ENCODE results near the gene GSG1L.

DNA sequence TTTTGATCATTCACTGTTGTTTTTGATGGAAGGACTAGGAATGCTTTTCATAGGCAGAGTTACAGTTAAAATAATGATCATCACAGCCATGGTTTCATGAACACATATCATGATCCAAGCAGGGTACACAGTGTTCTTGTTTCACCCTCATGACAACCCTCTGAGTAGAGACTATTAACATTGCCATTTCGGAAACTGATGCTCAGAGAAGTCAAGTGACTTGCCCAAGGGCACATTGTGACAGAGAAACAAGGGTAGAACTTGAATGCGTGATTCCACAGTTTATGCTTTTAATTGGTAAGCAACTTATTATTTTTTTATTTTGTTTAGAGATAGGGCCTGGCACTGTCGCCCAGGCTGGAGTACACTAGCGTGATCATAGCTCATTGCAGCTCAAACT is 311.3 kb downstream of the GSG1L start:
- no peak for TF ChIP-seq CTCF (IDR thresholded peaks at IDR 0.05; ENCODE audit: low read depth, low read length, missing input control)
- no peak for TF ChIP-seq SP1 (IDR thresholded peaks at IDR 0.05)
- TF ChIP-seq, protein P1, sequence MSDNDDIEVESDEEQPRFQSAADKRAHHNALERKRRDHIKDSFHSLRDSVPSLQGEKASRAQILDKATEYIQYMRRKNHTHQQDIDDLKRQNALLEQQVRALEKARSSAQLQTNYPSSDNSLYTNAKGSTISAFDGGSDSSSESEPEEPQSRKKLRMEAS (IDR thresholded peaks at IDR 0.05) = no peak
- no peak for TF ChIP-seq TAF1 (conservative IDR thresholded peaks at IDR 0.05)
